SU-DHL-6 (cell line): ENCODE results near the gene LCMT2.

Experiments
- H2AFZ ChIP-seq: fragments of 200-600 bp; sonication (generic); 2 replicates; pipeline ENCODE4 v1.6.1; 2014; ENCODE audit warnings: low read depth, mild to moderate bottlenecking, moderate library complexity, mixed read lengths, antibody characterized with exemption, low read length; ENCODE audit not compliant: severe bottlenecking
- H3F3A ChIP-seq: fragments of 200-600 bp; shearing (Covaris generic); 2 replicates; pipeline ENCODE4 v1.6.0; 2016; ENCODE audit warnings: antibody characterized with exemption, mild to moderate bottlenecking; ENCODE audit not compliant: insufficient read depth
- H3K27ac ChIP-seq: fragments of 200-600 bp; sonication (generic); 2 replicates; pipeline ENCODE4 v1.5.1; 2016; ENCODE audit warnings: low read depth, mild to moderate bottlenecking, low read length, moderate library complexity, mixed read lengths
- H3K27me3 ChIP-seq: fragments of 200-600 bp; sonication (generic), shearing (Covaris generic); 2 replicates; pipeline ENCODE4 v1.6.0; 2014; ENCODE audit warnings: mild to moderate bottlenecking, low read length
- H3K36me3 ChIP-seq: fragments of 200-600 bp; sonication (generic); 2 replicates; pipeline ENCODE4 v1.6.1; 2014; ENCODE audit warnings: mild to moderate bottlenecking, low read length, mixed read lengths
- H3K4me2 ChIP-seq: fragments of 300-600, 200-600 bp; shearing (Covaris generic), sonication (generic); 2 replicates; pipeline ENCODE4 v1.6.0; 2014; ENCODE audit warnings: low read length, low read depth, mild to moderate bottlenecking; ENCODE audit not compliant: poor library complexity, severe bottlenecking
- H3K4me3 ChIP-seq: fragments of 200-600 bp; sonication (generic); 2 replicates; pipeline ENCODE4 v1.5.1; 2014; ENCODE audit warnings: antibody characterized with exemption, low read length, mild to moderate bottlenecking, mixed read lengths; ENCODE audit not compliant: insufficient read depth, poor library complexity, severe bottlenecking
- H3K79me2 ChIP-seq: fragments of 200-600 bp; sonication (generic); 2 replicates; pipeline ENCODE4 v1.6.1; 2014; ENCODE audit warnings: mild to moderate bottlenecking, low read length, moderate library complexity; ENCODE audit not compliant: insufficient read depth
- H3K9ac ChIP-seq: fragments of 200-600 bp; sonication (generic); 2 replicates; pipeline ENCODE4 v1.7.0; 2014; ENCODE audit warnings: mild to moderate bottlenecking, low read length
- H3K9me2 ChIP-seq: fragments of 200-600 bp; sonication (generic); replicated peaks from 2 replicates; pipeline ENCODE4 v1.6.1; 2014; ENCODE audit warnings: low read length; ENCODE audit not compliant: insufficient read depth
- H3K9me3 ChIP-seq: fragments of 200-600 bp; sonication (generic); 2 replicates; pipeline ENCODE4 v1.6.1; 2014; ENCODE audit warnings: low read length, mixed read lengths; ENCODE audit not compliant: insufficient read depth
- H4K20me1 ChIP-seq: fragments of 200-600 bp; sonication (generic); 2 replicates; pipeline ENCODE4 v1.6.1; 2014; ENCODE audit warnings: low read depth, mild to moderate bottlenecking, antibody characterized with exemption, low read length, moderate library complexity, mixed read lengths
- EZH2phosphoT487 ChIP-seq: fragments of 200-600 bp; sonication (generic), shearing (Covaris generic); conservative IDR thresholded peaks from 2 replicates; pipeline ENCODE4 v1.6.1; 2018; ENCODE audit warnings: mild to moderate bottlenecking, antibody characterized with exemption, low read length, moderate library complexity, mixed read lengths
- TF ChIP-seq, protein P1 (sequence below): fragments of 200-600 bp; sonication (generic); IDR thresholded peaks from one replicate; pipeline ENCODE4 v1.5.1; 2017; ENCODE audit warnings: antibody characterized with exemption, mild to moderate bottlenecking, low read length, moderate library complexity; ENCODE audit not compliant: insufficient read depth, poor library complexity, severe bottlenecking

LCMT2 gene

DNA sequence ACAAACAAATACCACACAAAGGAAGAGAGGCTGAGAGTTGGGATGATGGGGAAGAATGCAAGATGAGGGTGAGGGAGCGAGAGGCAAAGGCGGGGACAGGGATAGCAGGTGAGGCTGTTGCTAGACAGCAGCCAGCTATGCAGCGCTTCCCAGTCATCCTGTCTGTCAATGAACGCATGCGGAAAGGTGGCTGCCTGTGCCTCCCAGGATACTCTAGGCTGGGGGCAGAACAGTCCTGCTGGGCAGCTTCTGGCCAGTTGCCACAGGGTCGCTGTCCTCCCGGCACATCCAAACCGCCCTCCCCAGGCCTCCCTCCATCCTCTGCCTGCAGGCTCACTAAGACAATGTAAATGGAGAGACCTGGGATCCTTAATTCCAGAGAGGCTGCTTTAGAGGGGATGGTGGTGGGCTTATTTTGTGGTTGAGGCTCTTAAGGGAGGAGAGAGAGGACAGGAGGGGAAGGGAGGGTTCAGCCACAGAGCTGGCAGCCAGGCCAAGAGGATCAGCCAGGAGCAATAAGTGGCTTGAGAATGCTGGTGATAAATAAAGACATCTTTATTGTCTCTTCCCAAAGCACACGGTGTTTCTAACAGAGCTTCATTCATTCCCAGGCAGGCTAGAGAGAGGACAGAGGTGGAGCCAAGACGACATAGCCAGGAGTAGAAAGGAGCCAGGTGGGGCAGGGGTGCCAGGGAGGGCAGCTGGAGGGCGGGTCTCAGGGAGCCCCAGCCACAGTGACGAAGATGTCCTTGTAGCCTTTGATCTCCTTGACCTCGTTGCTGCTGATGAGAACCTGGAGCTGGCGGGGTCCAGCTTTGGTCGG, 54.4 kb downstream of the LCMT2 start:
- H3K27me3 ChIP-seq = no peaks in the 10 kb centered on the region
- no peak overlapping the region for H3K4me3 ChIP-seq
- no peaks in the 10 kb centered on the region for H3K9me2 ChIP-seq
- no peaks in the 10 kb centered on the region for H3F3A ChIP-seq
- H3K4me2 ChIP-seq = no peak overlapping the region
- TF ChIP-seq, protein P1, sequence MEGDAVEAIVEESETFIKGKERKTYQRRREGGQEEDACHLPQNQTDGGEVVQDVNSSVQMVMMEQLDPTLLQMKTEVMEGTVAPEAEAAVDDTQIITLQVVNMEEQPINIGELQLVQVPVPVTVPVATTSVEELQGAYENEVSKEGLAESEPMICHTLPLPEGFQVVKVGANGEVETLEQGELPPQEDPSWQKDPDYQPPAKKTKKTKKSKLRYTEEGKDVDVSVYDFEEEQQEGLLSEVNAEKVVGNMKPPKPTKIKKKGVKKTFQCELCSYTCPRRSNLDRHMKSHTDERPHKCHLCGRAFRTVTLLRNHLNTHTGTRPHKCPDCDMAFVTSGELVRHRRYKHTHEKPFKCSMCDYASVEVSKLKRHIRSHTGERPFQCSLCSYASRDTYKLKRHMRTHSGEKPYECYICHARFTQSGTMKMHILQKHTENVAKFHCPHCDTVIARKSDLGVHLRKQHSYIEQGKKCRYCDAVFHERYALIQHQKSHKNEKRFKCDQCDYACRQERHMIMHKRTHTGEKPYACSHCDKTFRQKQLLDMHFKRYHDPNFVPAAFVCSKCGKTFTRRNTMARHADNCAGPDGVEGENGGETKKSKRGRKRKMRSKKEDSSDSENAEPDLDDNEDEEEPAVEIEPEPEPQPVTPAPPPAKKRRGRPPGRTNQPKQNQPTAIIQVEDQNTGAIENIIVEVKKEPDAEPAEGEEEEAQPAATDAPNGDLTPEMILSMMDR = no peak
- TF ChIP-seq EZH2phosphoT487 = no peak
- no peaks in the 10 kb centered on the region for H4K20me1 ChIP-seq
- H3K36me3 ChIP-seq = no peaks in the 10 kb centered on the region
- no peak overlapping the region for H2AFZ ChIP-seq
- H3K79me2 ChIP-seq = no peaks in the 10 kb centered on the region
- no peak overlapping the region for H3K27ac ChIP-seq
- 0 out of 2 replicates have a peak, but pooled peaks cover 4% of the 10 kb centered on the region for H3K9me3 ChIP-seq
- H3K9ac ChIP-seq = no peak overlapping the region

DNA sequence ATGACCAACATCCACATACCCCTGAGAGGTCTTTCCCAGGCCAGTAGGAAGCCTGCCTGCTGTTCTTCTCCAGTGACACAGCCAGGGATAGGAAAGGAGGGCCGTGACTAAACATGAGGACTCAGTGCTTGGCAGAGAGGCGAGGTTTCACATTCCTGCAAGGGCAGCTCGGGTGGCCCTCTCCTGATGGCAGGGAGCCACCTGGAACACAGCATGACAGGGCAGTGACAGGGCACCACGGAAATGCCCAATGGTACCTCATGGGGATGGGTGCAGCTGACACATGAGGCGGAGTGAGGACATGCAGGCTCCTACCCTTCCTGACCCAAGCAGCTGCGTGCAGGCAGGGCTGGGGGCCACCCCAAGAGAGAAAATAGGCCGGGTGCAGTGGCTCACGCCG, 56.2 kb downstream of the LCMT2 start:
- no peak for TF ChIP-seq EZH2phosphoT487
- TF ChIP-seq, protein P1 = no peak
- no peak overlapping the region for H3K4me3 ChIP-seq
- no peak overlapping the region for H3K9ac ChIP-seq
- no peak overlapping the region for H2AFZ ChIP-seq
- no peaks in the 10 kb centered on the region for H3F3A ChIP-seq
- H3K27me3 ChIP-seq = no peaks in the 10 kb centered on the region
- H3K9me3 ChIP-seq = 0 out of 2 replicates have a peak, but pooled peaks cover 4% of the 10 kb centered on the region
- no peaks in the 10 kb centered on the region for H3K9me2 ChIP-seq
- H3K4me2 ChIP-seq = no peak overlapping the region
- no peaks in the 10 kb centered on the region for H3K36me3 ChIP-seq
- H3K79me2 ChIP-seq = no peaks in the 10 kb centered on the region
- H4K20me1 ChIP-seq = no peaks in the 10 kb centered on the region
- no peak overlapping the region for H3K27ac ChIP-seq
